GM12892 (cell line): ENCODE data around the gene ZNF581.

Source experiments
- POLR2A ChIP-seq: IDR thresholded peaks from 2 replicates; pipeline ENCODE4 v1.6.1; 2011; ENCODE audit warnings: low read depth, low read length, control low read depth
- POLR2AphosphoS5 ChIP-seq: IDR thresholded peaks from 2 replicates; pipeline ENCODE4 v1.6.1; 2011; ENCODE audit warnings: low read depth, low read length, control low read depth
- TAF1 ChIP-seq: IDR thresholded peaks from 2 replicates; pipeline ENCODE4 v1.6.1; 2011; ENCODE audit warnings: low read depth, mild to moderate bottlenecking, control low read depth, low read length, borderline replicate concordance

- TF ChIP-seq POLR2A = no peak
- TF ChIP-seq TAF1 = no peak
- TF ChIP-seq POLR2AphosphoS5 = no peak
These were observed 7.8 kb downstream of the ZNF581 start for GRCh38 chr19:55651236-55651635.
